H1 (cell line): ENCODE data around the gene DKK3. TPM values are rescaled to one million over a fixed set of nuclear protein-coding genes. Genes with fewer than 3 reads are reported as not detected.

Experiments used
- CTCF ChIA-PET: fragments of 300-600 bp; sonication (Branson Sonifier 250); formaldehyde crosslinking; loops from one replicate; lab custom pipeline; 2021; ENCODE audit not compliant: partially characterized antibody; lab: Charles Lee
- POLR2A ChIA-PET: fragments of 300-600 bp; sonication (Branson Sonifier 250); formaldehyde crosslinking; loops from one replicate; lab custom pipeline; 2021; ENCODE audit warnings: inconsistent platforms; ENCODE audit not compliant: partially characterized antibody; lab: Charles Lee
- DNase-seq, 2 experiments: peaks; one replicate each; pipeline versions ENCODE4 v3.0.0 to v3.0.0-alpha.2; 2010 to 2022; ENCODE audit warnings: low spot score in 2 of 2, low read depth in 1 of 2, mixed read lengths in 1 of 2
- FAIRE-seq: peaks from 2 replicates; lab custom pipeline; 2011; peaks lifted over from hg19 to GRCh38; lab: Jason Lieb, UNC
- H2AFZ ChIP-seq: 2 replicates; pipeline ENCODE4 v1.8.1; 2012; ENCODE audit warnings: low read length, inconsistent platforms
- H2AK5ac ChIP-seq: 2 replicates; pipeline ENCODE4 v1.6.1; 2013; ENCODE audit warnings: low read depth, low read length
- H2BK120ac ChIP-seq: replicated peaks from 2 replicates; pipeline ENCODE3; 2013; ENCODE audit warnings: low read depth, low read length, inconsistent platforms
- H2BK12ac ChIP-seq: 2 replicates; pipeline ENCODE4 v1.6.1; 2013; ENCODE audit warnings: low read depth, low read length
- H2BK15ac ChIP-seq: 2 replicates; pipeline ENCODE4 v1.6.1; 2013; ENCODE audit warnings: low read length
- H2BK20ac ChIP-seq: 2 replicates; pipeline ENCODE4 v1.6.1; 2013; ENCODE audit warnings: low read length
- H2BK5ac ChIP-seq: 2 replicates; pipeline ENCODE4 v1.6.1; 2013; ENCODE audit warnings: low read depth, low read length
- H3K14ac ChIP-seq: 2 replicates; pipeline ENCODE4 v1.6.1; 2013; ENCODE audit warnings: inconsistent platforms; ENCODE audit not compliant: insufficient read length
- H3K18ac ChIP-seq: 2 replicates; pipeline ENCODE4 v1.6.1; 2013; ENCODE audit warnings: low read length; ENCODE audit errors: extremely low read depth
- H3K23ac ChIP-seq: 2 replicates; pipeline ENCODE4 v1.6.1; 2013; ENCODE audit warnings: inconsistent platforms; ENCODE audit not compliant: insufficient read length
- H3K23me2 ChIP-seq: 2 replicates; pipeline ENCODE4 v1.6.1; 2013; ENCODE audit warnings: low read depth, low read length
- H3K27ac ChIP-seq: 2 replicates; pipeline ENCODE4 v1.6.1; 2011; ENCODE audit warnings: low read depth, low read length, inconsistent platforms
- H3K27me3 ChIP-seq, 4 experiments: replicated peaks in 1 of 4; 1 replicate in 1 of 4; 2 replicates in 3 of 4; pipeline versions ENCODE4 v1.6.1 to v1.8.1; 2011 to 2013; ENCODE audit warnings: low read length in 3 of 4, mild to moderate bottlenecking in 3 of 4, inconsistent platforms in 2 of 4, mixed read lengths in 2 of 4, moderate library complexity in 1 of 4; ENCODE audit not compliant: control insufficient read depth in 3 of 4, insufficient read depth in 3 of 4; ENCODE audit errors: extremely low read depth in 1 of 4
- H3K36me3 ChIP-seq, 4 experiments: 2 replicates each; pipeline versions ENCODE4 v1.6.1 to v1.8.1; 2011 to 2013; ENCODE audit warnings: mild to moderate bottlenecking in 4 of 4, low read length in 3 of 4, moderate library complexity in 2 of 4, control low read depth in 1 of 4, inconsistent platforms in 1 of 4; ENCODE audit not compliant: insufficient read depth in 4 of 4, control insufficient read depth in 2 of 4
- H3K4ac ChIP-seq: replicated peaks from 2 replicates; pipeline ENCODE3; 2013; ENCODE audit warnings: low read length, low read depth, mixed read lengths, inconsistent platforms; ENCODE audit not compliant: insufficient read length
- H3K4me1 ChIP-seq, 4 experiments: replicated peaks in 1 of 4; 1 replicate in 1 of 4; 2 replicates in 3 of 4; pipeline versions ENCODE4 v1.6.1 to v1.8.1; 2011 to 2013; ENCODE audit warnings: low read length in 3 of 4, inconsistent platforms in 2 of 4, mixed read lengths in 1 of 4; ENCODE audit not compliant: insufficient read depth in 4 of 4, control insufficient read depth in 3 of 4
- H3K4me2 ChIP-seq, 2 experiments: 2 replicates each; pipeline versions ENCODE4 v1.6.1 to v1.8.1; 2011 to 2013; ENCODE audit warnings: low read depth in 2 of 2, low read length in 2 of 2, control low read depth in 1 of 2, inconsistent platforms in 1 of 2, mild to moderate bottlenecking in 1 of 2; ENCODE audit not compliant: insufficient read depth in 1 of 2
- H3K4me3 ChIP-seq, 4 experiments: fragments of 200-600, 300-600 bp in 1 of 4; sonication (generic), shearing (Covaris generic), sonication (Bioruptor Twin) in 1 of 4; 2 replicates each; pipeline versions ENCODE4 v1.5.1 to v1.8.1; 2011 to 2016; ENCODE audit warnings: low read length in 4 of 4, low read depth in 3 of 4, control low read depth in 2 of 4, inconsistent platforms in 2 of 4, mild to moderate bottlenecking in 2 of 4, mixed read lengths in 1 of 4, moderate library complexity in 1 of 4; ENCODE audit not compliant: insufficient read depth in 2 of 4; ENCODE audit errors: extremely low read depth in 1 of 4
- H3K56ac ChIP-seq: replicated peaks from 2 replicates; pipeline ENCODE3; 2013; ENCODE audit warnings: low read depth, mild to moderate bottlenecking, mixed read lengths, low read length, inconsistent platforms; ENCODE audit not compliant: insufficient read length
- H3K79me1 ChIP-seq: 2 replicates; pipeline ENCODE4 v1.6.1; 2013; ENCODE audit warnings: low read depth, low read length, control low read depth
- H3K79me2 ChIP-seq, 2 experiments: 2 replicates each; pipeline versions ENCODE4 v1.6.1 to v1.8.1; 2012 to 2013; ENCODE audit warnings: low read length in 2 of 2, mild to moderate bottlenecking in 2 of 2, inconsistent platforms in 1 of 2; ENCODE audit not compliant: insufficient read depth in 2 of 2, control insufficient read depth in 1 of 2
- H3K9ac ChIP-seq, 4 experiments: replicated peaks in 1 of 4; 1 replicate in 1 of 4; 2 replicates in 3 of 4; pipeline versions ENCODE4 v1.6.1 to v1.8.1; 2011 to 2013; ENCODE audit warnings: low read depth in 3 of 4, low read length in 3 of 4, control low read depth in 2 of 4, mild to moderate bottlenecking in 2 of 4, moderate library complexity in 2 of 4, inconsistent platforms in 1 of 4; ENCODE audit errors: extremely low read depth in 1 of 4
- H3K9me3 ChIP-seq, 2 experiments: 2 replicates each; pipeline versions ENCODE4 v1.6.1 to v1.8.1; 2012 to 2013; ENCODE audit warnings: mild to moderate bottlenecking in 2 of 2, moderate library complexity in 2 of 2, control low read depth in 1 of 2, inconsistent platforms in 1 of 2, low read depth in 1 of 2, low read length in 1 of 2, mixed read lengths in 1 of 2; ENCODE audit not compliant: insufficient read depth in 2 of 2
- H4K20me1 ChIP-seq, 2 experiments: replicated peaks in 1 of 2; 2 replicates each; pipeline versions ENCODE3 to v1.8.1; 2011 to 2013; ENCODE audit warnings: inconsistent platforms in 2 of 2, low read length in 2 of 2, mild to moderate bottlenecking in 1 of 2; ENCODE audit not compliant: insufficient read depth in 2 of 2, control insufficient read depth in 1 of 2
- H4K5ac ChIP-seq: 2 replicates; pipeline ENCODE4 v1.6.1; 2013; ENCODE audit warnings: low read length, low read depth, mixed read lengths, inconsistent platforms; ENCODE audit not compliant: insufficient read length
- H4K8ac ChIP-seq: 2 replicates; pipeline ENCODE4 v1.8.0; 2013; ENCODE audit warnings: mild to moderate bottlenecking, moderate library complexity, low read length, inconsistent platforms; ENCODE audit not compliant: insufficient read depth; ENCODE audit errors: extremely low read depth
- H4K91ac ChIP-seq: replicated peaks from 2 replicates; pipeline ENCODE3; 2013; ENCODE audit warnings: low read length, mixed read lengths, inconsistent platforms; ENCODE audit not compliant: insufficient read length
- ASH2L ChIP-seq: fragments of 200-600, 300-600 bp; sonication (generic); IDR thresholded peaks from one replicate; pipeline ENCODE4 v1.7.1; 2017; ENCODE audit warnings: low read length
- CTBP2 ChIP-seq: IDR thresholded peaks from 2 replicates; pipeline ENCODE4 v1.7.0; 2011; ENCODE audit warnings: borderline replicate concordance, mild to moderate bottlenecking, moderate library complexity, mixed read lengths, low read length; ENCODE audit not compliant: insufficient read depth, insufficient read length
- E2F6 ChIP-seq: IDR thresholded peaks from 2 replicates; pipeline ENCODE4 v1.6.1; 2012; ENCODE audit warnings: inconsistent platforms
- EGR1 ChIP-seq: IDR thresholded peaks from 2 replicates; pipeline ENCODE4 v1.6.1; 2011; ENCODE audit warnings: low read depth, low read length, borderline replicate concordance
- NRF1 ChIP-seq: IDR thresholded peaks from 2 replicates; pipeline ENCODE4 v1.6.1; 2011; ENCODE audit warnings: mild to moderate bottlenecking, low read depth, low read length, improper control_type of control experiment
- PHF8 ChIP-seq: fragments of 200-600 bp; sonication (generic); conservative IDR thresholded peaks from 2 replicates; pipeline ENCODE4 v1.7.1; 2012; ENCODE audit warnings: low read depth, mild to moderate bottlenecking, inconsistent platforms, low read length, moderate library complexity
- RBBP5 ChIP-seq: IDR thresholded peaks from 2 replicates; pipeline ENCODE4 v1.7.1; 2012; ENCODE audit warnings: low read depth, mild to moderate bottlenecking, inconsistent platforms, low read length, moderate library complexity, borderline replicate concordance
- RNF2 ChIP-seq: fragments of 200-900, 300-1000 bp; sonication (generic); IDR thresholded peaks from 2 replicates; pipeline ENCODE4 v1.7.1; 2016; ENCODE audit warnings: borderline replicate concordance, low read depth, mild to moderate bottlenecking, antibody characterized with exemption, low read length; ENCODE audit not compliant: poor library complexity, severe bottlenecking; ENCODE audit errors: missing control alignments
- RXRA ChIP-seq: IDR thresholded peaks from 2 replicates; pipeline ENCODE4 v1.6.1; 2011; ENCODE audit warnings: low read depth, mild to moderate bottlenecking, low read length, moderate library complexity; ENCODE audit not compliant: insufficient read depth
- SAP30 ChIP-seq: fragments of 300-600 bp; sonication (generic); IDR thresholded peaks from 2 replicates; pipeline ENCODE4 v1.7.1; 2012; ENCODE audit warnings: low read length, moderate library complexity, mild to moderate bottlenecking, inconsistent platforms; ENCODE audit not compliant: insufficient read depth, insufficient replicate concordance
- WGBS, 2 experiments: shearing (Covaris generic) in 1 of 2; methylation state at CpG; one replicate each; pipeline versions ENCODE4 v1.1.6 to v1.1.7; 2013 to 2015; ENCODE audit warnings: low lambda C conversion rate in 2 of 2, mixed read lengths in 2 of 2, inconsistent platforms in 1 of 2, low coverage in 1 of 2, missing lambda C conversion rate in 1 of 2; ENCODE audit not compliant: insufficient replicate concordance in 2 of 2, insufficient coverage in 1 of 2, insufficient read length in 1 of 2; ENCODE audit errors: extremely low coverage in 1 of 2, missing lambda C conversion rate in 1 of 2; 5-methylcytosine and 5-hydroxymethylcytosine counted together
- polyA plus RNA-seq, 7 experiments: library from polyadenylated mRNA; depleted of rRNA in 3 of 7; stranded (reverse) in 5 of 7; unstranded in 2 of 7; fragments of >200 nt in 5 of 7; fragments of 200-250 nt in 2 of 7; gene quantifications; 1 replicate in 5 of 7; 2 replicates in 1 of 7; 4 replicates in 1 of 7; pipeline versions ENCODE4 v1.2.1 to v1.2.3, GENCODE V29; 2011 to 2013; ENCODE audit warnings: missing spikeins in 2 of 7, mixed read lengths in 2 of 7
- total RNA-seq: library from RNA; stranded (reverse); fragmentation: NEBNext Ultra II Directional; extraction: Animal tissue kit (Norgen Biotek cat#: 25700); gene quantifications from 2 replicates; pipeline ENCODE4 v1.2.1, GENCODE V29; 2021

Gene DKK3
- total and polyA plus RNA-seq, 2 of the 8 experiments (the other 6 are each of a cell fraction or from before 2014, with no cell fraction given) = 30.0 to 40.1 TPM

DNA sequence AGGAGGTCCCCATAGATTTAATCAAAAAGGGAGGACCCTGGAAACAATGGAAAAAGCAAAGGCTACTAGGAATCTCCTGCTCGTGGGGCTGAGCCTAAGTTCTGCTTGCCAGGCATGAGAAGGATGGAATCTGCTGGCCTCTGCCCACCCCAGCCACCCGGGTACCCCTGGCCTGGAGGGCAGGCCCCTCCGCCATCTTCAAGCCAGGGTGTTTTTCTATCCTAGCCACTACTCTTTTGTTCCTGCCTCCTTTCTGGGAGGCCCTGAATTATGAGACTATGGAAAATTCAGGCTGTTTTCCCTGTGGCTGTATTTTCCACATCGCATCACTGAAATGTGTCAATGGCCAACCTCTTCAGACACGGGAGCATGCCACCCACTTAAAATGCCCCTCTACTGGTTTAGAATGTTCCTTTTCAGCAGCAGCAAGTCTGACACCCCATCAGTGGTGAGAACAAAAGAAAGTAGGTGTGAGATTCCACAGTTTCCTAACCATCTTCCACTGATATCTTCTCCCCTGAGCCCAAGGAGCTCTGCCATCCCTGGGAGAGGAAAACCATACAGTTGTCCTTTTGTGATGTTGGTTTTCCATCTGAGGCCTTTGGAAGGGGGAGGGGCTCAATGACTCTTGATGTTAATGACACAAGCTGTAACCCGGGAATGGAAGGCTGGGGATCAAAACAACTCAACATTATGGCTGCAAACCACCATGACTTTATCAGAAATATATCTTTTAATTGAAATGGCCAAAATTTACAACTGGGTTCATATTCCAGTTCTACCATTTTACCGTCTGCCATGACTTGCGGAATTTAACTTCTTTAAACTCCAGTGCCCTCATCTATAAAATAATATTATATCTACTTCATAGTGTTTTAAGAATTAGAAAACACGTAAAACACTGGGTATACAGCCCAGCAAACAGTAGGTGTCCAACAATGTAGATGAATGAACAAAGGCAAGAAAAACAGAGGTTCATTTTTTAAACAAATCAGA is 22.2 kb downstream of the DKK3 start:
- no peaks in the 10 kb centered on the region for H4K20me1 ChIP-seq
- no peak overlapping the region for H3K14ac ChIP-seq
- H3K9me3 ChIP-seq = no peaks in the 10 kb centered on the region
- H4K91ac ChIP-seq = no peak overlapping the region
- no peak overlapping the region for H4K5ac ChIP-seq
- no peak overlapping the region for H2BK120ac ChIP-seq
- H3K23me2 ChIP-seq = no peaks in the 10 kb centered on the region
- H2AFZ ChIP-seq = no peak overlapping the region
- H3K56ac ChIP-seq = no peak overlapping the region
- H3K18ac ChIP-seq = no peak overlapping the region
- H2BK15ac ChIP-seq = no peak overlapping the region
- no peak overlapping the region for H2BK5ac ChIP-seq
- no peak overlapping the region for H3K23ac ChIP-seq
- H3K9ac ChIP-seq = no peak overlapping the region
- no peak overlapping the region for H3K4me3 ChIP-seq
- FAIRE-seq (no peak), DNase-seq (no peak)
- no peak overlapping the region for H3K27ac ChIP-seq
- H4K8ac ChIP-seq = no peak overlapping the region
- CTCF ChIA-PET = interaction anchor here (1.1 to 2.8 kb wide), 8 partner anchors 9 to 58 kb away, joined by 3 to 15 read pairs (median 4); no protein-coding TSS in a partner anchor
- H3K4ac ChIP-seq = no peak overlapping the region
- peaks cover 0 to 7% (median 1%) of the 10 kb centered on the region in 4 experiments; a peak in 3 of 7 replicates for H3K4me1 ChIP-seq
- H2AK5ac ChIP-seq = no peak overlapping the region
- WGBS, 2 experiments = 95% methylated on average over 9 of the region's 9 CpGs; no CpG with 5 or more reads in 1 of the 2 experiments
- H2BK12ac ChIP-seq = no peak overlapping the region
- POLR2A ChIA-PET = no interaction called here
- H3K4me2 ChIP-seq = no peak overlapping the region
- no peak overlapping the region for H2BK20ac ChIP-seq
- H3K36me3 ChIP-seq = no peaks in the 10 kb centered on the region
- H3K79me1 ChIP-seq = no peaks in the 10 kb centered on the region
- H3K27me3 ChIP-seq = no peaks in the 10 kb centered on the region
- no peaks in the 10 kb centered on the region for H3K79me2 ChIP-seq
- TF ChIP-seq EGR1 (no peak), E2F6 (no peak), CTBP2 (no peak), ASH2L (no peak), RNF2 (no peak), SAP30 (no peak), RXRA (no peak), PHF8 (no peak), RBBP5 (no peak), NRF1 (no peak)
